H1 (cell line): ENCODE data around the gene TRPC4. TPM values are rescaled to one million over a fixed set of nuclear protein-coding genes. Genes with fewer than 3 reads are reported as not detected.

ENCODE experiments used
- CTCF ChIA-PET: fragments of 300-600 bp; sonication (Branson Sonifier 250); formaldehyde crosslinking; loops from one replicate; lab custom pipeline; 2021; ENCODE audit not compliant: partially characterized antibody; lab: Charles Lee
- POLR2A ChIA-PET: fragments of 300-600 bp; sonication (Branson Sonifier 250); formaldehyde crosslinking; loops from one replicate; lab custom pipeline; 2021; ENCODE audit warnings: inconsistent platforms; ENCODE audit not compliant: partially characterized antibody; lab: Charles Lee
- DNase-seq, 2 experiments: peaks; one replicate each; pipeline versions ENCODE4 v3.0.0 to v3.0.0-alpha.2; 2010 to 2022; ENCODE audit warnings: low spot score in 2 of 2, low read depth in 1 of 2, mixed read lengths in 1 of 2
- FAIRE-seq: peaks from 2 replicates; lab custom pipeline; 2011; peaks lifted over from hg19 to GRCh38; lab: Jason Lieb, UNC
- H2AFZ ChIP-seq: 2 replicates; pipeline ENCODE4 v1.8.1; 2012; ENCODE audit warnings: low read length, inconsistent platforms
- H2AK5ac ChIP-seq: 2 replicates; pipeline ENCODE4 v1.6.1; 2013; ENCODE audit warnings: low read depth, low read length
- H2BK120ac ChIP-seq: replicated peaks from 2 replicates; pipeline ENCODE3; 2013; ENCODE audit warnings: low read depth, low read length, inconsistent platforms
- H2BK12ac ChIP-seq: 2 replicates; pipeline ENCODE4 v1.6.1; 2013; ENCODE audit warnings: low read depth, low read length
- H2BK15ac ChIP-seq: 2 replicates; pipeline ENCODE4 v1.6.1; 2013; ENCODE audit warnings: low read length
- H2BK20ac ChIP-seq: 2 replicates; pipeline ENCODE4 v1.6.1; 2013; ENCODE audit warnings: low read length
- H2BK5ac ChIP-seq: 2 replicates; pipeline ENCODE4 v1.6.1; 2013; ENCODE audit warnings: low read depth, low read length
- H3K14ac ChIP-seq: 2 replicates; pipeline ENCODE4 v1.6.1; 2013; ENCODE audit warnings: inconsistent platforms; ENCODE audit not compliant: insufficient read length
- H3K18ac ChIP-seq: 2 replicates; pipeline ENCODE4 v1.6.1; 2013; ENCODE audit warnings: low read length; ENCODE audit errors: extremely low read depth
- H3K23ac ChIP-seq: 2 replicates; pipeline ENCODE4 v1.6.1; 2013; ENCODE audit warnings: inconsistent platforms; ENCODE audit not compliant: insufficient read length
- H3K23me2 ChIP-seq: 2 replicates; pipeline ENCODE4 v1.6.1; 2013; ENCODE audit warnings: low read depth, low read length
- H3K27ac ChIP-seq: 2 replicates; pipeline ENCODE4 v1.6.1; 2011; ENCODE audit warnings: low read depth, low read length, inconsistent platforms
- H3K27me3 ChIP-seq, 4 experiments: replicated peaks in 1 of 4; 1 replicate in 1 of 4; 2 replicates in 3 of 4; pipeline versions ENCODE4 v1.6.1 to v1.8.1; 2011 to 2013; ENCODE audit warnings: low read length in 3 of 4, mild to moderate bottlenecking in 3 of 4, inconsistent platforms in 2 of 4, mixed read lengths in 2 of 4, moderate library complexity in 1 of 4; ENCODE audit not compliant: control insufficient read depth in 3 of 4, insufficient read depth in 3 of 4; ENCODE audit errors: extremely low read depth in 1 of 4
- H3K36me3 ChIP-seq, 4 experiments: 2 replicates each; pipeline versions ENCODE4 v1.6.1 to v1.8.1; 2011 to 2013; ENCODE audit warnings: mild to moderate bottlenecking in 4 of 4, low read length in 3 of 4, moderate library complexity in 2 of 4, control low read depth in 1 of 4, inconsistent platforms in 1 of 4; ENCODE audit not compliant: insufficient read depth in 4 of 4, control insufficient read depth in 2 of 4
- H3K4ac ChIP-seq: replicated peaks from 2 replicates; pipeline ENCODE3; 2013; ENCODE audit warnings: low read length, low read depth, mixed read lengths, inconsistent platforms; ENCODE audit not compliant: insufficient read length
- H3K4me1 ChIP-seq, 4 experiments: replicated peaks in 1 of 4; 1 replicate in 1 of 4; 2 replicates in 3 of 4; pipeline versions ENCODE4 v1.6.1 to v1.8.1; 2011 to 2013; ENCODE audit warnings: low read length in 3 of 4, inconsistent platforms in 2 of 4, mixed read lengths in 1 of 4; ENCODE audit not compliant: insufficient read depth in 4 of 4, control insufficient read depth in 3 of 4
- H3K4me2 ChIP-seq, 2 experiments: 2 replicates each; pipeline versions ENCODE4 v1.6.1 to v1.8.1; 2011 to 2013; ENCODE audit warnings: low read depth in 2 of 2, low read length in 2 of 2, control low read depth in 1 of 2, inconsistent platforms in 1 of 2, mild to moderate bottlenecking in 1 of 2; ENCODE audit not compliant: insufficient read depth in 1 of 2
- H3K4me3 ChIP-seq, 4 experiments: fragments of 200-600, 300-600 bp in 1 of 4; sonication (generic), shearing (Covaris generic), sonication (Bioruptor Twin) in 1 of 4; 2 replicates each; pipeline versions ENCODE4 v1.5.1 to v1.8.1; 2011 to 2016; ENCODE audit warnings: low read length in 4 of 4, low read depth in 3 of 4, control low read depth in 2 of 4, inconsistent platforms in 2 of 4, mild to moderate bottlenecking in 2 of 4, mixed read lengths in 1 of 4, moderate library complexity in 1 of 4; ENCODE audit not compliant: insufficient read depth in 2 of 4; ENCODE audit errors: extremely low read depth in 1 of 4
- H3K56ac ChIP-seq: replicated peaks from 2 replicates; pipeline ENCODE3; 2013; ENCODE audit warnings: low read depth, mild to moderate bottlenecking, mixed read lengths, low read length, inconsistent platforms; ENCODE audit not compliant: insufficient read length
- H3K79me1 ChIP-seq: 2 replicates; pipeline ENCODE4 v1.6.1; 2013; ENCODE audit warnings: low read depth, low read length, control low read depth
- H3K79me2 ChIP-seq, 2 experiments: 2 replicates each; pipeline versions ENCODE4 v1.6.1 to v1.8.1; 2012 to 2013; ENCODE audit warnings: low read length in 2 of 2, mild to moderate bottlenecking in 2 of 2, inconsistent platforms in 1 of 2; ENCODE audit not compliant: insufficient read depth in 2 of 2, control insufficient read depth in 1 of 2
- H3K9ac ChIP-seq, 4 experiments: replicated peaks in 1 of 4; 1 replicate in 1 of 4; 2 replicates in 3 of 4; pipeline versions ENCODE4 v1.6.1 to v1.8.1; 2011 to 2013; ENCODE audit warnings: low read depth in 3 of 4, low read length in 3 of 4, control low read depth in 2 of 4, mild to moderate bottlenecking in 2 of 4, moderate library complexity in 2 of 4, inconsistent platforms in 1 of 4; ENCODE audit errors: extremely low read depth in 1 of 4
- H3K9me3 ChIP-seq, 2 experiments: 2 replicates each; pipeline versions ENCODE4 v1.6.1 to v1.8.1; 2012 to 2013; ENCODE audit warnings: mild to moderate bottlenecking in 2 of 2, moderate library complexity in 2 of 2, control low read depth in 1 of 2, inconsistent platforms in 1 of 2, low read depth in 1 of 2, low read length in 1 of 2, mixed read lengths in 1 of 2; ENCODE audit not compliant: insufficient read depth in 2 of 2
- H4K20me1 ChIP-seq, 2 experiments: replicated peaks in 1 of 2; 2 replicates each; pipeline versions ENCODE3 to v1.8.1; 2011 to 2013; ENCODE audit warnings: inconsistent platforms in 2 of 2, low read length in 2 of 2, mild to moderate bottlenecking in 1 of 2; ENCODE audit not compliant: insufficient read depth in 2 of 2, control insufficient read depth in 1 of 2
- H4K5ac ChIP-seq: 2 replicates; pipeline ENCODE4 v1.6.1; 2013; ENCODE audit warnings: low read length, low read depth, mixed read lengths, inconsistent platforms; ENCODE audit not compliant: insufficient read length
- H4K8ac ChIP-seq: 2 replicates; pipeline ENCODE4 v1.8.0; 2013; ENCODE audit warnings: mild to moderate bottlenecking, moderate library complexity, low read length, inconsistent platforms; ENCODE audit not compliant: insufficient read depth; ENCODE audit errors: extremely low read depth
- H4K91ac ChIP-seq: replicated peaks from 2 replicates; pipeline ENCODE3; 2013; ENCODE audit warnings: low read length, mixed read lengths, inconsistent platforms; ENCODE audit not compliant: insufficient read length
- ATF3 ChIP-seq: IDR thresholded peaks from 2 replicates; pipeline ENCODE4 v1.6.1; 2011; ENCODE audit warnings: low read depth, mild to moderate bottlenecking, low read length; ENCODE audit not compliant: insufficient read depth
- GABPA ChIP-seq: IDR thresholded peaks from 2 replicates; pipeline ENCODE4 v1.6.1; 2011; ENCODE audit warnings: mild to moderate bottlenecking, low read length, moderate library complexity, borderline replicate concordance; ENCODE audit not compliant: insufficient read depth
- KDM5A ChIP-seq: fragments of 200-600 bp; IDR thresholded peaks from 2 replicates; pipeline ENCODE4 v1.7.1; 2012; ENCODE audit warnings: mild to moderate bottlenecking, low read length, inconsistent platforms, mixed read lengths
- SRF ChIP-seq: IDR thresholded peaks from 2 replicates; pipeline ENCODE4 v1.6.1; 2011; ENCODE audit warnings: mild to moderate bottlenecking, low read depth, low read length, moderate library complexity
- TAF1 ChIP-seq: IDR thresholded peaks from 2 replicates; pipeline ENCODE4 v1.6.1; 2011; ENCODE audit warnings: mild to moderate bottlenecking, low read depth, low read length
- WGBS, 2 experiments: shearing (Covaris generic) in 1 of 2; methylation state at CpG; one replicate each; pipeline versions ENCODE4 v1.1.6 to v1.1.7; 2013 to 2015; ENCODE audit warnings: low lambda C conversion rate in 2 of 2, mixed read lengths in 2 of 2, inconsistent platforms in 1 of 2, low coverage in 1 of 2, missing lambda C conversion rate in 1 of 2; ENCODE audit not compliant: insufficient replicate concordance in 2 of 2, insufficient coverage in 1 of 2, insufficient read length in 1 of 2; ENCODE audit errors: extremely low coverage in 1 of 2, missing lambda C conversion rate in 1 of 2; 5-methylcytosine and 5-hydroxymethylcytosine counted together
- polyA plus RNA-seq, 7 experiments: library from polyadenylated mRNA; depleted of rRNA in 3 of 7; stranded (reverse) in 5 of 7; unstranded in 2 of 7; fragments of >200 nt in 5 of 7; fragments of 200-250 nt in 2 of 7; gene quantifications; 1 replicate in 5 of 7; 2 replicates in 1 of 7; 4 replicates in 1 of 7; pipeline versions ENCODE4 v1.2.1 to v1.2.3, GENCODE V29; 2011 to 2013; ENCODE audit warnings: missing spikeins in 2 of 7, mixed read lengths in 2 of 7
- total RNA-seq: library from RNA; stranded (reverse); fragmentation: NEBNext Ultra II Directional; extraction: Animal tissue kit (Norgen Biotek cat#: 25700); gene quantifications from 2 replicates; pipeline ENCODE4 v1.2.1, GENCODE V29; 2021

TRPC4 gene
- total and polyA plus RNA-seq, 2 of the 8 experiments (the other 6 are each of a cell fraction or from before 2014, with no cell fraction given), result 12.3 to 14.7 TPM

GRCh38 chr13:37663724-37664123 is 205.8 kb downstream of the TRPC4 start:
- ChIA-PET CTCF (no interaction called here), POLR2A (no interaction called here)
- Histone ChIP-seq H3K4me1 (peaks cover 0 to 3% (median 0%) of the 10 kb centered on the region in 4 experiments; a peak in 1 of 7 replicates), H3K27ac (no peak overlapping the region), H3K4me2 (no peak overlapping the region), H3K14ac (no peak overlapping the region), H4K8ac (no peak overlapping the region), H3K9ac (no peak overlapping the region), H3K4ac (no peak overlapping the region), H2BK15ac (no peak overlapping the region), H3K9me3 (no peaks in the 10 kb centered on the region), H3K18ac (no peak overlapping the region), H2BK120ac (no peak overlapping the region), H3K56ac (no peak overlapping the region), H2AK5ac (no peak overlapping the region), H2BK5ac (no peak overlapping the region), H3K4me3 (no peak overlapping the region), H3K27me3 (no peaks in the 10 kb centered on the region), H3K23me2 (no peaks in the 10 kb centered on the region; the same call in 1 of the 2 replicates), H4K91ac (no peak overlapping the region), H3K79me1 (no peaks in the 10 kb centered on the region), H4K20me1 (no peaks in the 10 kb centered on the region), H2BK20ac (no peak overlapping the region), H3K79me2 (no peaks in the 10 kb centered on the region), H4K5ac (no peak overlapping the region), H3K36me3 (no peaks in the 10 kb centered on the region; a peak in 2 of 8 replicates), H3K23ac (no peak overlapping the region), H2BK12ac (no peak overlapping the region), H2AFZ (no peak overlapping the region)
- DNase-seq, result no peak
- 86% methylated on average over 4 of the region's 4 CpGs; no CpG with 5 or more reads in 1 of the 2 experiments for WGBS, 2 experiments
- TF ChIP-seq TAF1, result no peak
- TF ChIP-seq KDM5A, result no peak
- no peak for TF ChIP-seq ATF3
- TF ChIP-seq SRF, result no peak
- no peak for TF ChIP-seq GABPA
- FAIRE-seq, result no peak
